Hepatocyte (in vitro differentiated cells): ENCODE measurements around the gene PAK1. TPM values are rescaled to one million over a fixed set of nuclear protein-coding genes. Genes with fewer than 3 reads are reported as not detected.

ENCODE experiments used
- DNase-seq: peaks from one replicate; pipeline ENCODE4 v3.0.0-alpha.2; 2016; ENCODE audit warnings: low spot score
- H2AFZ ChIP-seq: fragments of 200-600 bp; sonication (generic); 2 replicates; pipeline ENCODE4 v1.6.0; 2016; ENCODE audit warnings: antibody characterized with exemption, mild to moderate bottlenecking
- H3K27ac ChIP-seq: fragments of 200-600 bp; sonication (generic); 2 replicates; pipeline ENCODE4 v1.5.1; 2016; ENCODE audit warnings: mild to moderate bottlenecking
- H3K27me3 ChIP-seq: fragments of 200-600 bp; sonication (generic); 2 replicates; pipeline ENCODE4 v1.6.1; 2016
- H3K36me3 ChIP-seq: fragments of 200-600 bp; sonication (generic); replicated peaks from 2 replicates; pipeline ENCODE4 v1.5.1; 2016; ENCODE audit warnings: low read depth; ENCODE audit not compliant: insufficient read depth
- H3K4me1 ChIP-seq: fragments of 200-600 bp; sonication (generic); 2 replicates; pipeline ENCODE4 v1.5.1; 2016; ENCODE audit warnings: mild to moderate bottlenecking, moderate library complexity; ENCODE audit not compliant: insufficient read depth
- H3K4me2 ChIP-seq: fragments of 200-600 bp; sonication (generic); 2 replicates; pipeline ENCODE4 v1.6.0; 2016
- H3K4me3 ChIP-seq: fragments of 200-600 bp; sonication (generic); 2 replicates; pipeline ENCODE4 v1.5.1; 2016; ENCODE audit warnings: mild to moderate bottlenecking
- H3K79me2 ChIP-seq: fragments of 200-600 bp; sonication (generic); 2 replicates; pipeline ENCODE4 v1.6.0; 2017; ENCODE audit warnings: mild to moderate bottlenecking
- H3K9me2 ChIP-seq: fragments of 200-600 bp; sonication (generic); replicated peaks from 2 replicates; pipeline ENCODE4 v1.6.0; 2017; ENCODE audit warnings: mild to moderate bottlenecking; ENCODE audit not compliant: insufficient read depth
- H3K9me3 ChIP-seq: fragments of 200-600 bp; sonication (generic); 2 replicates; pipeline ENCODE4 v1.5.1; 2016; ENCODE audit warnings: low read depth, mild to moderate bottlenecking
- H4K20me1 ChIP-seq: fragments of 200-600 bp; sonication (generic); 2 replicates; pipeline ENCODE4 v1.6.0; 2016; ENCODE audit warnings: mild to moderate bottlenecking; ENCODE audit not compliant: insufficient read depth, poor library complexity, severe bottlenecking
- EZH2 ChIP-seq: fragments of 200-600 bp; sonication (generic); IDR thresholded peaks from 2 replicates; pipeline ENCODE4 v1.6.1; 2016; ENCODE audit warnings: antibody characterized with exemption, mild to moderate bottlenecking, borderline replicate concordance
- EZH2phosphoT487 ChIP-seq: fragments of 200-600 bp; sonication (generic); IDR thresholded peaks from one replicate; pipeline ENCODE4 v1.6.1; 2018; ENCODE audit warnings: antibody characterized with exemption, mild to moderate bottlenecking, low read depth, moderate library complexity; ENCODE audit not compliant: unreplicated experiment, severe bottlenecking
- WGBS: methylation state at CpG from one replicate; pipeline ENCODE4 v1.1.6; 2016; ENCODE audit warnings: low lambda C conversion rate; ENCODE audit errors: missing lambda C conversion rate; 5-methylcytosine and 5-hydroxymethylcytosine counted together
- polyA plus RNA-seq: library from polyadenylated mRNA; unstranded; fragments of >200 nt; fragmentation: Nextera tagmentation; extraction: Ambion mirVana; gene quantifications from 2 replicates; pipeline ENCODE4 v1.2.1, GENCODE V29; 2016
- total RNA-seq: library from RNA; depleted of rRNA; stranded (reverse); fragments of >200 nt; gene quantifications from 2 replicates; pipeline ENCODE4 v1.2.3, GENCODE V29; 2014
- TF ChIP-seq, protein P1 (sequence below): fragments of 200-600 bp; sonication (generic); IDR thresholded peaks from 2 replicates; pipeline ENCODE4 v1.5.1; 2016; ENCODE audit warnings: antibody characterized with exemption, mild to moderate bottlenecking; ENCODE audit not compliant: poor library complexity

PAK1 gene
- total and polyA plus RNA-seq, 2 experiments from 2014 or later = 30.3 to 62.0 TPM

DNA sequence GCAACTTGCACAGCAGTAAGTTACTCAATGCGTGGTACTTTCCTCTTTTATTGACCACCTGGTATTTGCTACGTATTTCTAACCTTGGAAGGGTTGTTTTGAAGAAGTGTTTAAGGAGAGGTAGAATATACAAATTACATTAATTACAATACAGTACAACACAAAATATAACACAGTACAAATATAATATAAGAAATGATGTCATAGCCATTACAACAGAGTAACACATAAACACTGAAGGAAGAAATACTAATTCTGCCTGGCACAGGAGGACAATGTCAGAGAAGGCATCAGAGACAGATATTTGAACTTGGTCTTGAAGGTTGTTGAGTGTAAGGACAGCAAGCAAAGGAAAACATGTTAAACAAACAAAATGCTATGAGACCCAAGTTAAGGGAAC lies 25.6 kb downstream of the PAK1 start:
- Histone ChIP-seq H3K4me2 (no peak overlapping the region), H4K20me1 (no peaks in the 10 kb centered on the region), H3K4me3 (no peak overlapping the region), H3K9me2 (no peaks in the 10 kb centered on the region), H3K4me1 (no peaks in the 10 kb centered on the region), H2AFZ (no peak overlapping the region), H3K36me3 (no peaks in the 10 kb centered on the region), H3K27me3 (no peaks in the 10 kb centered on the region), H3K27ac (no peak overlapping the region), H3K79me2 (peaks cover 87% of the 10 kb centered on the region), H3K9me3 (no peaks in the 10 kb centered on the region)
- no peak for DNase-seq
- WGBS = 96% methylated on average over 2 of the region's 2 CpGs
- TF ChIP-seq EZH2phosphoT487 (no peak), EZH2 (no peak)
- TF ChIP-seq, protein P1, sequence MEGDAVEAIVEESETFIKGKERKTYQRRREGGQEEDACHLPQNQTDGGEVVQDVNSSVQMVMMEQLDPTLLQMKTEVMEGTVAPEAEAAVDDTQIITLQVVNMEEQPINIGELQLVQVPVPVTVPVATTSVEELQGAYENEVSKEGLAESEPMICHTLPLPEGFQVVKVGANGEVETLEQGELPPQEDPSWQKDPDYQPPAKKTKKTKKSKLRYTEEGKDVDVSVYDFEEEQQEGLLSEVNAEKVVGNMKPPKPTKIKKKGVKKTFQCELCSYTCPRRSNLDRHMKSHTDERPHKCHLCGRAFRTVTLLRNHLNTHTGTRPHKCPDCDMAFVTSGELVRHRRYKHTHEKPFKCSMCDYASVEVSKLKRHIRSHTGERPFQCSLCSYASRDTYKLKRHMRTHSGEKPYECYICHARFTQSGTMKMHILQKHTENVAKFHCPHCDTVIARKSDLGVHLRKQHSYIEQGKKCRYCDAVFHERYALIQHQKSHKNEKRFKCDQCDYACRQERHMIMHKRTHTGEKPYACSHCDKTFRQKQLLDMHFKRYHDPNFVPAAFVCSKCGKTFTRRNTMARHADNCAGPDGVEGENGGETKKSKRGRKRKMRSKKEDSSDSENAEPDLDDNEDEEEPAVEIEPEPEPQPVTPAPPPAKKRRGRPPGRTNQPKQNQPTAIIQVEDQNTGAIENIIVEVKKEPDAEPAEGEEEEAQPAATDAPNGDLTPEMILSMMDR = no peak

DNA sequence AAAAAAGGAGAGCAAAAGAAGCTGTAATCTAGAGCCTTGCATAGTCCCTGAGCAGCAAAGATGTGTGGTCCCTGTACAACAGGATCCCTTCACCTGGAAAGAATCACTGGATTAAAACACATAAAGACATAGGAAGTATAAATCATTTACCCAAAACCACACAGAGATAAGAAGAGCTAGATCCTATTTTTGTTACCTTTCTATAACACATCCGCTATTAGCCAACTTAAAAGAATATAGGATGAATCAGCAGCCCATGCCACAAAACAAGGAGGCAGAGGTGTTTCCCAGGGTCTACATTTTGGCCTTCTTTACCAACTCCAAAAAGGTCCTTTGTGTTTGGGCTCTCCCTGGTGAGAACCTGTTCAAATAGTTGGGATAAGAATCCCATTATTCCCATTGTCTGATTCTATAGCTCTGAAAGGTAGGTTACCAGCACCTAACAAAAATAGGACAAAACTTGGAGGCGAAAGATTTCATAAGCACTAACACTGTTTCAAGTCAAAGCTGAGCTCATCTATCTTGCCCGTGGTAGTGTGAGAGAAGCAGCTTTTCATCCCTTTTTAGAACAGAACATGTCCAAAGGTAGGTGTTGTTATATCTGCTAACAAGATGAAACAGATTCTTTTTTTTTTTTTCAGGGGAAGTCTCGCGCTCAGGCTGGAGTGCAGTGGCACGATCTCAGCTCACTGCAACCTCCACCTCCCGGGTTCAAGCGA lies 26.8 kb downstream of the PAK1 start:
- TF ChIP-seq, protein P1 = no peak
- no peak for TF ChIP-seq EZH2
- no peak for TF ChIP-seq EZH2phosphoT487
- Histone ChIP-seq H3K27me3 (no peaks in the 10 kb centered on the region), H3K9me3 (no peaks in the 10 kb centered on the region), H3K27ac (no peak overlapping the region), H2AFZ (no peak overlapping the region), H3K79me2 (peaks cover 87% of the 10 kb centered on the region), H3K4me1 (no peaks in the 10 kb centered on the region), H3K4me2 (no peak overlapping the region), H3K36me3 (no peaks in the 10 kb centered on the region), H4K20me1 (peaks cover 6% of the 10 kb centered on the region), H3K4me3 (no peak overlapping the region), H3K9me2 (no peaks in the 10 kb centered on the region)
- no peak for DNase-seq
- WGBS = 91% methylated on average over 8 of the region's 8 CpGs

DNA sequence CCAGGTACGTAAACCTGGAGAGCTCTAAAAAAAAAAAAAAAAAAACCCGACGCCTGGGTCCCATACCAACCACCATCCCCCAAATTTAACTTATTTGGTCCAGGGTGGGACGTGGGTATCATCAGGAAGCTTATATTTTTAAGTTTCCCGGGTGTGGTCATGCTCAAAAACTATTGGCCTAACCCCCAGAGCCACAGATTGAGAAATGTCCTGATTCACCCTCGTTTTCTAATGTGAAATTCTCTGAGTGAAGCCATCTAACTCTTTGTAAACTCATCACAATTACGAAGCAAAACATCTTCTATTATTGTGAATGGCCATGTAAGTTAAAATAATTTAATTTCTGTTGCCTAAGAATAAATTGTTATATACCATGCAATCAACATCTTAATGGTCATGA lies 29.6 kb downstream of the PAK1 start:
- Histone ChIP-seq H3K4me1 (no peaks in the 10 kb centered on the region), H4K20me1 (peaks cover 7% of the 10 kb centered on the region), H3K4me2 (no peak overlapping the region), H3K79me2 (peaks cover 89% of the 10 kb centered on the region), H3K9me2 (no peaks in the 10 kb centered on the region), H3K27me3 (no peaks in the 10 kb centered on the region), H3K36me3 (no peaks in the 10 kb centered on the region), H3K9me3 (no peaks in the 10 kb centered on the region), H2AFZ (no peak overlapping the region), H3K4me3 (no peak overlapping the region), H3K27ac (no peak overlapping the region)
- TF ChIP-seq, protein P1 = no peak
- no peak for TF ChIP-seq EZH2phosphoT487
- no peak for TF ChIP-seq EZH2
- WGBS = 96% methylated on average over 7 of the region's 7 CpGs
- DNase-seq = no peak
